GM04503 (cell line): ENCODE data around the gene ADARB2.
"Not testable (repeated sequence)": the region's sequence is repeated elsewhere in the genome, so short reads cannot be mapped to it uniquely, and the experiment has no call there.

Experiments
- DNase-seq: peaks from one replicate; pipeline ENCODE4 v3.0.0-alpha.2; 2012; ENCODE audit warnings: low read depth

The ADARB2 gene

GRCh38 chr10:1171182-1171581 is 566.1 kb downstream of the ADARB2 start:
- no peak for DNase-seq

GRCh38 chr10:1170867-1171180 is 566.5 kb downstream of the ADARB2 start:
- DNase-seq = no peak

GRCh38 chr10:1169981-1170866 is 567.1 kb downstream of the ADARB2 start:
- DNase-seq = no peak

GRCh38 chr10:1169186-1169885 is 568.0 kb downstream of the ADARB2 start:
- no peak for DNase-seq

GRCh38 chr10:1168763-1169162 is 568.6 kb downstream of the ADARB2 start:
- no peak for DNase-seq

- DNase-seq = no peak
Observed at GRCh38 chr10:1166828-1167275, 570.5 kb downstream of the ADARB2 start.

GRCh38 chr10:1166101-1166827 is 571.1 kb downstream of the ADARB2 start:
- DNase-seq = no peak

- DNase-seq = no peak
Observed at GRCh38 chr10:1163831-1164230, 573.5 kb downstream of the ADARB2 start.

- DNase-seq = no peak
Observed at GRCh38 chr10:1163204-1163660, 574.1 kb downstream of the ADARB2 start.

- DNase-seq = no peak
Observed at GRCh38 chr10:1162481-1163203, 574.7 kb downstream of the ADARB2 start.

- not testable (repeated sequence) for DNase-seq
Observed at GRCh38 chr10:1161315-1161673, 576.0 kb downstream of the ADARB2 start.

GRCh38 chr10:1160561-1161314 is 576.6 kb downstream of the ADARB2 start:
- no peak for DNase-seq

- no peak for DNase-seq
Observed at GRCh38 chr10:1159131-1160061, 577.9 kb downstream of the ADARB2 start.

GRCh38 chr10:1158536-1158935 is 578.8 kb downstream of the ADARB2 start:
- DNase-seq = not testable (repeated sequence)

- DNase-seq = no peak
Observed at GRCh38 chr10:1158066-1158465, 579.3 kb downstream of the ADARB2 start.

GRCh38 chr10:1157615-1157933 is 579.8 kb downstream of the ADARB2 start:
- DNase-seq = no peak

GRCh38 chr10:1156921-1157614 is 580.3 kb downstream of the ADARB2 start:
- DNase-seq = no peak

- no peak for DNase-seq
Observed at GRCh38 chr10:1156616-1156886, 580.8 kb downstream of the ADARB2 start.

GRCh38 chr10:1155791-1156615 is 581.3 kb downstream of the ADARB2 start:
- no peak for DNase-seq
